RWPE1 (cell line): ENCODE measurements around the gene HMX1.

Experiments used
- CTCF ChIA-PET: fragments of 350-600 bp; sonication (Branson Sonifier 250); formaldehyde crosslinking; extraction: SDS; loops from one replicate; lab custom pipeline; 2021; lab: Yijun Ruan, JAX
- POLR2A ChIA-PET: fragments of 400-600 bp; formaldehyde crosslinking; extraction: SDS; loops from one replicate; lab custom pipeline; 2020; ENCODE audit warnings: antibody characterized with exemption; ENCODE audit not compliant: low non-redundant PET; lab: Yijun Ruan, JAX
- DNase-seq: peaks from one replicate; pipeline ENCODE4 v3.0.0; 2012; ENCODE audit warnings: low spot score
- H3K27ac ChIP-seq: fragments of 450-650 bp; 2 replicates; pipeline ENCODE4 v1.5.1; 2017
- CTCF ChIP-seq: fragments of 450-650 bp; conservative IDR thresholded peaks from 2 replicates; pipeline ENCODE4 v1.5.1; 2017; ENCODE audit warnings: low read depth, mild to moderate bottlenecking

The HMX1 gene

GRCh38 chr4:8862334-8862733, 9.3 kb downstream of the HMX1 start:
- TF ChIP-seq CTCF: no peak
- no peak overlapping the region for H3K27ac ChIP-seq
- CTCF ChIA-PET: no interaction called here
- DNase-seq: no peak
- POLR2A ChIA-PET: no interaction called here

- CTCF ChIA-PET: no interaction called here
- POLR2A ChIA-PET: no interaction called here
- H3K27ac ChIP-seq: no peak overlapping the region
- DNase-seq: no peak
- no peak for TF ChIP-seq CTCF
These were observed 9.9 kb downstream of the HMX1 start for GRCh38 chr4:8861576-8862295.

DNA sequence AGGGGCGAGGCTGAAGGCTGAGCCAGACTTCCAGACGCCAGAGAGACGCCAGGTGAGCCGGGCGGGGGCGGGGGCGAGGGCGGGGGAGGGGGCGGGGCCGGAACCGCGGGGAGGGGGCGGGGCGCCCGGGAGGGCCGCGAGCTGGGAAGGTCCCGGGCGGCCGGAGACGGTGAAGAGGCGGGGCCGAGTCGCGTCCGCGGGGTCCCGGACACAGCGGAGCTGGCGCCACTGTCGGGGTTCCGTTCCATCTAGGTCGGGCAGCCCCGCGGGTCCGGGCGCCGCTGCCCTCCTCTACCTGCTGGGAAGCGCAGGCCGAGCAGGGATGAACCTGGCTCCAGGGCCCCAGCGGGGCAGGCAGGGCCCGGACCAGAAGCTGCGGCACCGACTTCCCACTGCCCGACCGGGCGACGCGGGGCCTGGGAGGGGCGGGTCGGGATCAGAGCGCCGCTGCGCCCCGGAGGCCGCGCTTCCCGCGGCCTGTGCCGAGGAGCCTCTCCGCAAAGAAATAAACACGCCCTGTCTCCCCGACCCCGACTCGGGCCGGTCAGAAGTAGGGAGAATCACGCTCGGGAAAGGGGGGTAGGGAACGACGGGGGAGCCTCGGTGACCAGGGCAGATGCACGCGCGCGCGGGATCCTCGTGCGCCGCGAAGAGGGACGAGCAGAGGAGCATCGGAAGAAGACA, 10.6 kb downstream of the HMX1 start:
- ChIA-PET CTCF (no interaction called here), POLR2A (no interaction called here)
- TF ChIP-seq CTCF: no peak
- no peak overlapping the region for H3K27ac ChIP-seq
- no peak for DNase-seq

GRCh38 chr4:8860096-8860891, 11.3 kb downstream of the HMX1 start:
- TF ChIP-seq CTCF: no peak
- POLR2A ChIA-PET: no interaction called here
- no peak for DNase-seq
- CTCF ChIA-PET: no interaction called here
- no peak overlapping the region for H3K27ac ChIP-seq

- no peak for DNase-seq
- no peak for TF ChIP-seq CTCF
- POLR2A ChIA-PET: no interaction called here
- CTCF ChIA-PET: interaction anchor here (0.7 kb wide), 1 partner anchor 252 kb away, joined by 4 read pairs; no protein-coding TSS in a partner anchor
- no peak overlapping the region for H3K27ac ChIP-seq
These were observed 12.0 kb downstream of the HMX1 start for GRCh38 chr4:8859550-8860095.

- H3K27ac ChIP-seq: no peak overlapping the region
- no peak for TF ChIP-seq CTCF
- POLR2A ChIA-PET: no interaction called here
- DNase-seq: no peak
- CTCF ChIA-PET: interaction anchor here (0.7 kb wide), 1 partner anchor 251 kb away, joined by 4 read pairs; no protein-coding TSS in a partner anchor
These were observed 12.9 kb downstream of the HMX1 start for GRCh38 chr4:8858701-8859210.
